Gastrocnemius medialis (tissue), 4 donors: Measurements from ENCODE around the gene ADCY5.

Source experiments
- POLR2A ChIP-seq, 2 donors: fragments of 450-650 bp; IDR thresholded peaks; one replicate each; pipeline ENCODE4 v1.6.1; 2017; ENCODE audit warnings: antibody characterized with exemption in 2 of 2, mild to moderate bottlenecking in 2 of 2, moderate library complexity in 2 of 2
- TF ChIP-seq, protein P1 (sequence below), 5 experiments: fragments of 450-650 bp in 3 of 5; fragments of 200-600 bp in 2 of 5; sonication (generic) in 2 of 5; IDR thresholded peaks in 4 of 5; conservative IDR thresholded peaks in 1 of 5; 1 replicate in 4 of 5; 2 replicates in 1 of 5; pipeline ENCODE4 v1.5.1; 2016 to 2019; ENCODE audit warnings: antibody characterized with exemption in 5 of 5, mild to moderate bottlenecking in 3 of 5, moderate library complexity in 3 of 5

GRCh38 chr3:123326531-123326930 lies 122.4 kb downstream of the ADCY5 start:
- TF ChIP-seq, protein P1, sequence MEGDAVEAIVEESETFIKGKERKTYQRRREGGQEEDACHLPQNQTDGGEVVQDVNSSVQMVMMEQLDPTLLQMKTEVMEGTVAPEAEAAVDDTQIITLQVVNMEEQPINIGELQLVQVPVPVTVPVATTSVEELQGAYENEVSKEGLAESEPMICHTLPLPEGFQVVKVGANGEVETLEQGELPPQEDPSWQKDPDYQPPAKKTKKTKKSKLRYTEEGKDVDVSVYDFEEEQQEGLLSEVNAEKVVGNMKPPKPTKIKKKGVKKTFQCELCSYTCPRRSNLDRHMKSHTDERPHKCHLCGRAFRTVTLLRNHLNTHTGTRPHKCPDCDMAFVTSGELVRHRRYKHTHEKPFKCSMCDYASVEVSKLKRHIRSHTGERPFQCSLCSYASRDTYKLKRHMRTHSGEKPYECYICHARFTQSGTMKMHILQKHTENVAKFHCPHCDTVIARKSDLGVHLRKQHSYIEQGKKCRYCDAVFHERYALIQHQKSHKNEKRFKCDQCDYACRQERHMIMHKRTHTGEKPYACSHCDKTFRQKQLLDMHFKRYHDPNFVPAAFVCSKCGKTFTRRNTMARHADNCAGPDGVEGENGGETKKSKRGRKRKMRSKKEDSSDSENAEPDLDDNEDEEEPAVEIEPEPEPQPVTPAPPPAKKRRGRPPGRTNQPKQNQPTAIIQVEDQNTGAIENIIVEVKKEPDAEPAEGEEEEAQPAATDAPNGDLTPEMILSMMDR (IDR thresholded peaks at IDR 0.05 in 4 of 5, conservative IDR thresholded peaks at IDR 0.05 in 1 of 5): no peak
- TF ChIP-seq POLR2A (IDR thresholded peaks at IDR 0.05): no peak
